Measurements from ENCODE around the gene CACNA2D3. TPM values are rescaled to one million over a fixed set of nuclear protein-coding genes. Genes with fewer than 3 reads are reported as not detected.

Gene CACNA2D3
- total RNA-seq, 1 donor from 2014 or later, result 7.3 TPM

DNA sequence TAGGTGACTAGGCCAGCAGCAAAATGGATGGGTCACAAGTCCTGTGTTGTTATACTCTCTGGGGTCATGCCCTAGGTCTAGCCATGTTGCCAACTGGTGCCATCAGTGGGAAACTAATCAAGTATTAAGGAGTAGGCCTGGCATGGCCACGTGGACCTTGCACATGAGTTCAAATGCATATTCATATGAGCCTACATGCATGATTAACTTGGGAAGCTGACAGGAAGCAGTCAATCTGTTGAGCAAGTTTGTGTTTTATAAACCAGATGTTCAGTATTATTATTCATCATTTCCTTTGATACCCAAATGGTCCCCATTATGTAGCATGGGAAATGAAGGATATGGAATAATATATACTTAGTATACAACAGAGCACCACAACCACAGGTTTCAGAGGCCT is 710.5 kb downstream of the CACNA2D3 start:
- Histone ChIP-seq H3K27me3 (no peaks in the 10 kb centered on the region), H3K4me3 (no peak overlapping the region), H3K36me3 (no peaks in the 10 kb centered on the region), H3K27ac (no peak overlapping the region), H3K9me3 (peaks cover 6% of the 10 kb centered on the region), H3K4me1 (no peaks in the 10 kb centered on the region)
- ATAC-seq (no peak), DNase-seq (no peak)
- intact Hi-C loops (cut with DNase I), result no loop called here
- TF ChIP-seq, protein P1, sequence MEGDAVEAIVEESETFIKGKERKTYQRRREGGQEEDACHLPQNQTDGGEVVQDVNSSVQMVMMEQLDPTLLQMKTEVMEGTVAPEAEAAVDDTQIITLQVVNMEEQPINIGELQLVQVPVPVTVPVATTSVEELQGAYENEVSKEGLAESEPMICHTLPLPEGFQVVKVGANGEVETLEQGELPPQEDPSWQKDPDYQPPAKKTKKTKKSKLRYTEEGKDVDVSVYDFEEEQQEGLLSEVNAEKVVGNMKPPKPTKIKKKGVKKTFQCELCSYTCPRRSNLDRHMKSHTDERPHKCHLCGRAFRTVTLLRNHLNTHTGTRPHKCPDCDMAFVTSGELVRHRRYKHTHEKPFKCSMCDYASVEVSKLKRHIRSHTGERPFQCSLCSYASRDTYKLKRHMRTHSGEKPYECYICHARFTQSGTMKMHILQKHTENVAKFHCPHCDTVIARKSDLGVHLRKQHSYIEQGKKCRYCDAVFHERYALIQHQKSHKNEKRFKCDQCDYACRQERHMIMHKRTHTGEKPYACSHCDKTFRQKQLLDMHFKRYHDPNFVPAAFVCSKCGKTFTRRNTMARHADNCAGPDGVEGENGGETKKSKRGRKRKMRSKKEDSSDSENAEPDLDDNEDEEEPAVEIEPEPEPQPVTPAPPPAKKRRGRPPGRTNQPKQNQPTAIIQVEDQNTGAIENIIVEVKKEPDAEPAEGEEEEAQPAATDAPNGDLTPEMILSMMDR (IDR thresholded peaks at IDR 0.05), result no peak

DNA sequence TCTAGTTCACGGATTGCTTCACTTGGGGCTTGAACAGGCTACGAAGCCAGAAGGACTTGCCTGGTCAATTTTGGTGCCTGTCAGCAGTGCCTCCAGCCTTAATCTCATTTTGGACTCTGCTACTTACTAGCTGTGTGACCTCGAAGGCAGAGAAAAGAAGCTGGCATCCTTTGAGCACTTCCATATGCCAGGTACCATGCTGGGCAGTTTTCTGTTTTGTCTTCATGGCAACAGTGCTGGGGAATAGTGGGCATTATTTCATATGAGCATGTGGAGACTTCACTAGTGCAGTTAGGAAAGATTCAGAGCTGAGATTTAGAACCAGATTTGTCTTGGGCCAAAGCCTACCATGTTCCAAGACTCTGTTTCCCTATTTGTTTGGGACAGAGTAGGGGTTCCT is 713.3 kb downstream of the CACNA2D3 start:
- ATAC-seq, result no peak
- Histone ChIP-seq H3K9me3 (peaks cover 3% of the 10 kb centered on the region), H3K36me3 (no peaks in the 10 kb centered on the region), H3K27me3 (no peaks in the 10 kb centered on the region), H3K4me3 (no peak overlapping the region), H3K27ac (no peak overlapping the region), H3K4me1 (no peaks in the 10 kb centered on the region)
- TF ChIP-seq, protein P1 (IDR thresholded peaks at IDR 0.05), result no peak
- intact Hi-C loops (cut with DNase I), result no loop called here
- no peak for DNase-seq

DNA sequence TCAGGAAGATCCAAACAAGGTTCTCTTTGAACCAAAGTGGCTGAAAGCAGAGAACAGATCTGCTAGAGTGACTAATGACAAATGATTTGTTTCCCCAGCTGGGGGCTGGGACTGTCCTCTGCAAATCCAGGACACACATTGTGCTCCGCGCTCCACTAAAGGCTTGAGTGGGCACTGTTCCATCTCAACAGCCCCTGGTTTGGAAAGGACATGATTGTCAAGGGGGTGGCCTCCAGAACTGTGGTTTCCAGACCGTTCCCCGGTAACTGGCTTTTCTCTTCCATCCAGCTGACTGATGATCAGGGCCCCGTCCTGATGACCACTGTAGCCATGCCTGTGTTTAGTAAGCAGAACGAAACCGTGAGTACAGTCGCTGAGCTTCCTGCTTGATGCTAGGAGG is 714.5 kb downstream of the CACNA2D3 start:
- TF ChIP-seq, protein P1 (IDR thresholded peaks at IDR 0.05), result no peak
- H3K4me3 ChIP-seq, result no peak overlapping the region
- no peak overlapping the region for H3K27ac ChIP-seq
- H3K9me3 ChIP-seq, result no peaks in the 10 kb centered on the region
- H3K36me3 ChIP-seq, result no peaks in the 10 kb centered on the region
- intact Hi-C loops (cut with DNase I), result no loop called here
- no peak for ATAC-seq
- no peaks in the 10 kb centered on the region for H3K4me1 ChIP-seq
- DNase-seq, result no peak
- H3K27me3 ChIP-seq, result no peaks in the 10 kb centered on the region

DNA sequence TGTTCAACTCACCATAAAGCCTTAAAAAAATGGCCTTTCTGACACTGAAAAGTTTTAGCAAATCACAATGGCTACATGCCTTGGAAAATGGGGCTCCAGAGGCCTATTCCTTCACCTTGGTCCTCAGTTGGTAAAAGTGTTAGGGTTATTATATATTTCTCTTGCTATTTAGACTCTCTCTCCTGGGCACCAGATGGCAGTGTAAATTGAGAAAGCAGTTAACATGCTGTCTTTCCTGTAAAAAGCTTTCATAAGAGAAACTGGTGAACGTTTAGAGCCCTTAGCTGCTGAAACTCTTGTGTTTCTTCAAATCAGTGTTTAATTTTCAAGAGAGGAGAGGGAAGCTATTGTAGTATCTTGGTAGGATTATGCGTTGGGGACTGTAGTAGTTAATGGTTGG is 715.6 kb downstream of the CACNA2D3 start:
- intact Hi-C loops (cut with DNase I), result no loop called here
- TF ChIP-seq, protein P1 (IDR thresholded peaks at IDR 0.05), result no peak
- ATAC-seq (no peak), DNase-seq (no peak)
- Histone ChIP-seq H3K36me3 (no peaks in the 10 kb centered on the region), H3K4me3 (no peak overlapping the region), H3K27me3 (no peaks in the 10 kb centered on the region), H3K27ac (no peak overlapping the region), H3K4me1 (no peaks in the 10 kb centered on the region), H3K9me3 (no peaks in the 10 kb centered on the region)

DNA sequence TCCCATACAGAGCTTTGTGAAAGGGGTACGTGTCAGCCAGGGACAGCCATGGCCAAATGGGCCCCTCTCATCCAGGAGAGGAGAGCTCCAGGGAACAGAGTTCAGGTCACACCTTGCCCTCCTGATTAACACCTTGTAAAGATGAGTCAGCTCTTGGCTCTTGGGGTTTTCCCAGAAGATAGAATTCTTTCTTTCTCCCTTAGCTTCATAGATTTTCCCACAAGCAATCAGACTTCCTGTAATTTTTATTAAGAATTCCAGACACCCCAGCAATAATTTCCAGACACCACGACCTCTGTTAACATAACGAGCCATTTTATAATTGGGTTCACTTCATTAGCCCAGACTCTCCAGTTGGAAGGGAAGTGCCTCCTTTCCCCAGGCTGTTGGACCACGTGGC is 719.1 kb downstream of the CACNA2D3 start:
- no peaks in the 10 kb centered on the region for H3K36me3 ChIP-seq
- H3K4me3 ChIP-seq, result no peak overlapping the region
- H3K9me3 ChIP-seq, result no peaks in the 10 kb centered on the region
- no peak overlapping the region for H3K27ac ChIP-seq
- ATAC-seq (no peak), DNase-seq (no peak)
- TF ChIP-seq, protein P1 (IDR thresholded peaks at IDR 0.05), result no peak
- H3K27me3 ChIP-seq, result no peaks in the 10 kb centered on the region
- intact Hi-C loops (cut with DNase I), result no loop called here
- no peaks in the 10 kb centered on the region for H3K4me1 ChIP-seq

DNA sequence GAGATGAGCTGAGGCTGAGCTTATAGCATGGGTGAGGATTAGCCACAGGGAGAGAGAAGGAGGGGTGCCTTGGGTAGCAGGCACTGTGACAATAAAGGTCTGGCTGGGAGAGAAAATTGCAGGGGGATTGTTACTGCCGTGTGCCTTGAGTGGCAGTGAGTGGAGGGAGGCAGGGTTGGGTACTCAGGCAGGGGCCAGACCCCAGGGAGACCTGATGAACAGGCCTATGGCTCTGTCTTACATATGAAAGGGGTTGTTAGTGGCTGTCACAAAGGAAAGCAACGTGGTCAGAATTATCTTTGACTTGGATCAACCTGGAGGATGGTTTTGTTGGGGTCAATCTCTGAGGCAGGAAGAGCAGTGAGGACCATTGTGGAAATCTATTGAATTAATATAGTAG is 721.0 kb downstream of the CACNA2D3 start:
- ATAC-seq, result no peak
- intact Hi-C loops (cut with DNase I), result no loop called here
- Histone ChIP-seq H3K9me3 (no peaks in the 10 kb centered on the region), H3K4me3 (no peak overlapping the region), H3K4me1 (no peaks in the 10 kb centered on the region), H3K27ac (no peak overlapping the region), H3K27me3 (no peaks in the 10 kb centered on the region), H3K36me3 (no peaks in the 10 kb centered on the region)
- DNase-seq, result no peak
- TF ChIP-seq, protein P1 (IDR thresholded peaks at IDR 0.05), result no peak

Data from upper lobe of right lung (tissue), 1 donor.